ENCODE data around the gene DCDC2. TPM values are rescaled to one million over a fixed set of nuclear protein-coding genes. Genes with fewer than 3 reads are reported as not detected.

DCDC2 gene
- total and polyA plus RNA-seq, 2 donors (not counting 3 experiments of a cell fraction or from before 2014, with no cell fraction given): not detected

DNA sequence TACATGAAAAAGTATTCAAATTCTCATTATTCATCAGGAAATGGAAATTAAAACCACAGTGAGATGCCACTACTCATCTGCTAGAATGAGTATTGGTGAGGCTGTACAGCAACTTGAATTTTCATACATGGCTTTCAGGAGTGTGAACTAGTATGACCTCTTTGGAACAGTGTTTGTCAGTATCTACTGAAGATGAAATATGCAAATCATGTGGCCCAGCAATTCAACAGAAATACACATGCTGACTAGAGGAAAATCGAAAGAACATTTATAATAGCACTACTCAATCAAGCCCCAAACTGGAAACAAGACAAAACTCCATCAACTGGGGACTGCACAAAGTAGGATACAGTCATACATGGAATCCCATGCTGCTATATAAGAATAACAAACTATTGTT, 102.2 kb downstream of the DCDC2 start:
- no peak for FAIRE-seq
- dilution Hi-C loops (cut with MboI; ENCODE audit: extremely low pct_ligation_motif_present, low sequenced_read_pairs) (no loop called here), intact Hi-C loops (cut with micrococcal nuclease) (no loop called here)
- ChIA-PET POLR2A (no interaction called here), CTCF (no interaction called here)
- TF ChIP-seq POLR2AphosphoS5 (IDR thresholded peaks at IDR 0.05; ENCODE audit: insufficient read depth, low read depth, low read length) (no peak), MYC (IDR thresholded peaks at IDR 0.05; ENCODE audit: low read depth, low read length) (no peak), POLR2A (IDR thresholded peaks at IDR 0.05; ENCODE audit: low read depth, low read length) (no peak), JUN (IDR thresholded peaks at IDR 0.05; ENCODE audit: borderline replicate concordance, insufficient read depth, insufficient read length, low read depth) (no peak), EZH2 (IDR thresholded peaks at IDR 0.05; ENCODE audit: borderline replicate concordance, low read depth, low read length, severe bottlenecking) (no peak), FOS (IDR thresholded peaks at IDR 0.05; ENCODE audit: borderline replicate concordance, insufficient read depth, low read length) (no peak), GATA2 (IDR thresholded peaks at IDR 0.05; ENCODE audit: insufficient read depth, insufficient read length, low read depth, low read length) (no peak)
- TF ChIP-seq, protein P1, sequence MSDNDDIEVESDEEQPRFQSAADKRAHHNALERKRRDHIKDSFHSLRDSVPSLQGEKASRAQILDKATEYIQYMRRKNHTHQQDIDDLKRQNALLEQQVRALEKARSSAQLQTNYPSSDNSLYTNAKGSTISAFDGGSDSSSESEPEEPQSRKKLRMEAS (IDR thresholded peaks at IDR 0.05; ENCODE audit: insufficient read depth, insufficient read length): no peak
- TF ChIP-seq, protein P2, sequence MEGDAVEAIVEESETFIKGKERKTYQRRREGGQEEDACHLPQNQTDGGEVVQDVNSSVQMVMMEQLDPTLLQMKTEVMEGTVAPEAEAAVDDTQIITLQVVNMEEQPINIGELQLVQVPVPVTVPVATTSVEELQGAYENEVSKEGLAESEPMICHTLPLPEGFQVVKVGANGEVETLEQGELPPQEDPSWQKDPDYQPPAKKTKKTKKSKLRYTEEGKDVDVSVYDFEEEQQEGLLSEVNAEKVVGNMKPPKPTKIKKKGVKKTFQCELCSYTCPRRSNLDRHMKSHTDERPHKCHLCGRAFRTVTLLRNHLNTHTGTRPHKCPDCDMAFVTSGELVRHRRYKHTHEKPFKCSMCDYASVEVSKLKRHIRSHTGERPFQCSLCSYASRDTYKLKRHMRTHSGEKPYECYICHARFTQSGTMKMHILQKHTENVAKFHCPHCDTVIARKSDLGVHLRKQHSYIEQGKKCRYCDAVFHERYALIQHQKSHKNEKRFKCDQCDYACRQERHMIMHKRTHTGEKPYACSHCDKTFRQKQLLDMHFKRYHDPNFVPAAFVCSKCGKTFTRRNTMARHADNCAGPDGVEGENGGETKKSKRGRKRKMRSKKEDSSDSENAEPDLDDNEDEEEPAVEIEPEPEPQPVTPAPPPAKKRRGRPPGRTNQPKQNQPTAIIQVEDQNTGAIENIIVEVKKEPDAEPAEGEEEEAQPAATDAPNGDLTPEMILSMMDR (IDR thresholded peaks at IDR 0.05; ENCODE audit: extremely low read depth in 1 of 2, insufficient read depth in 1 of 2, low read depth in 1 of 2, low read length in 2 of 2): no peak
- no TSS peak for BruUV-seq (replicated peaks)
- no peaks in the 10 kb centered on the region for H3K79me2 ChIP-seq (ENCODE audit: control insufficient read depth, insufficient read depth, low read length)
- H3K27me3 ChIP-seq (ENCODE audit: control insufficient read depth in 2 of 2, insufficient read depth in 2 of 2, low read length in 2 of 2): no peaks in the 10 kb centered on the region
- no peak overlapping the region for H3K4me3 ChIP-seq (replicated peaks in 1 of 3; ENCODE audit: insufficient read depth in 1 of 3, low read depth in 1 of 3, low read length in 3 of 3)
- H3K4me1 ChIP-seq (ENCODE audit: control insufficient read depth, extremely low read depth, insufficient read depth, low read length): no peaks in the 10 kb centered on the region
- no peak overlapping the region for H3K9ac ChIP-seq (replicated peaks; ENCODE audit: extremely low read depth, insufficient read depth, low read length)
- no peak for DNase-seq (ENCODE audit: low read depth, low spot score)
- H3K4me2 ChIP-seq (ENCODE audit: insufficient read depth, low read length): no peak overlapping the region
- H3K9me3 ChIP-seq (replicated peaks; ENCODE audit: control insufficient read depth, insufficient read depth, low read length): no peaks in the 10 kb centered on the region
- H2AFZ ChIP-seq (ENCODE audit: low read depth, low read length): no peak overlapping the region
- no peak overlapping the region for H3K27ac ChIP-seq (ENCODE audit: insufficient read depth, low read depth, low read length)
- H4K20me1 ChIP-seq (replicated peaks; ENCODE audit: control insufficient read depth, extremely low read depth, insufficient read depth, low read length): no peaks in the 10 kb centered on the region
- H3K9me1 ChIP-seq (replicated peaks; ENCODE audit: control insufficient read depth, extremely low read depth, insufficient read depth, low read length): no peaks in the 10 kb centered on the region
- H3K36me3 ChIP-seq (ENCODE audit: control insufficient read depth in 2 of 2, extremely low read depth in 1 of 2, insufficient read depth in 2 of 2, low read length in 2 of 2): no peaks in the 10 kb centered on the region
